Measurements from ENCODE around the gene METRN.

GRCh38 chr16:682493-683395 is 32.2 kb upstream of the METRN start:
- TF ChIP-seq CTCF (IDR thresholded peaks at IDR 0.05) (no peak), POLR2A (IDR thresholded peaks at IDR 0.05; ENCODE audit: low read depth) (no peak), POLR2AphosphoS5 (IDR thresholded peaks at IDR 0.05) (no peak)

Measured in esophagus muscularis mucosa (tissue), 3 donors.